HepG2 (cell line): ENCODE results near the gene PROX2. TPM values are rescaled to one million over a fixed set of nuclear protein-coding genes. Genes with fewer than 3 reads are reported as not detected.

Experiments
- AGO2 ChIP-seq: fragments of 200-400 bp; formaldehyde crosslinking; optimal IDR thresholded peaks from 2 replicates; pipeline ENCODE3; 2017; ENCODE audit warnings: mild to moderate bottlenecking, low read depth, low read length, moderate library complexity
- AKNA ChIP-seq: sonication (generic); formaldehyde crosslinking; IDR thresholded peaks from 2 replicates; pipeline ENCODE4 v1.4.0; 2020; ENCODE audit warnings: missing genetic modification reagents, borderline replicate concordance
- CCDC6 ChIP-seq: sonication (generic); formaldehyde crosslinking; IDR thresholded peaks from 2 replicates; pipeline ENCODE4 v1.8.1; 2022; ENCODE audit warnings: mild to moderate bottlenecking, missing genetic modification reagents, moderate library complexity
- DMTF1 ChIP-seq: sonication (generic); formaldehyde crosslinking; IDR thresholded peaks from 2 replicates; pipeline ENCODE4 v1.4.0; 2020; ENCODE audit warnings: mild to moderate bottlenecking, missing genetic modification reagents
- FLYWCH1 ChIP-seq: sonication (generic); formaldehyde crosslinking; IDR thresholded peaks from 2 replicates; pipeline ENCODE4 v1.8.1; 2023; ENCODE audit warnings: mild to moderate bottlenecking, missing genetic modification reagents
- HNF4A ChIP-seq: sonication (generic); formaldehyde crosslinking; IDR thresholded peaks from 2 replicates; pipeline ENCODE4 v1.4.0; 2020; ENCODE audit warnings: missing genetic modification reagents
- NONO ChIP-seq, 2 experiments: fragments of 450-650 bp in 1 of 2; sonication (generic) in 1 of 2; formaldehyde crosslinking in 1 of 2; IDR thresholded peaks in 1 of 2; conservative IDR thresholded peaks in 1 of 2; 2 replicates each; pipeline versions ENCODE4 v1.6.1 to v1.8.0; 2017 to 2022; ENCODE audit warnings: mild to moderate bottlenecking in 1 of 2, missing genetic modification reagents in 1 of 2, moderate library complexity in 1 of 2
- NR2F6 ChIP-seq, 2 experiments: IDR thresholded peaks; 2 replicates each; pipeline ENCODE4 v1.6.1; 2016; ENCODE audit warnings: antibody characterized with exemption in 1 of 2, mild to moderate bottlenecking in 1 of 2
- SRSF4 ChIP-seq: fragments of 200-400 bp; formaldehyde crosslinking; IDR thresholded peaks from one replicate; pipeline ENCODE4 v1.6.1; 2018; ENCODE audit warnings: mild to moderate bottlenecking, low read depth, low read length, moderate library complexity; ENCODE audit not compliant: poor library complexity, severe bottlenecking
- ZBTB40 ChIP-seq, 2 experiments: fragments of 450-650 bp in 1 of 2; sonication (generic) in 1 of 2; formaldehyde crosslinking in 1 of 2; IDR thresholded peaks; 2 replicates each; pipeline versions ENCODE4 v1.6.1 to v1.8.0; 2016 to 2022; ENCODE audit warnings: antibody characterized with exemption in 1 of 2, mild to moderate bottlenecking in 1 of 2, missing genetic modification reagents in 1 of 2
- ZNF782 ChIP-seq: sonication (generic); formaldehyde crosslinking; IDR thresholded peaks from 2 replicates; pipeline ENCODE4 v1.4.0; 2020; ENCODE audit warnings: missing genetic modification reagents, mild to moderate bottlenecking, borderline replicate concordance
- ZNF879 ChIP-seq: sonication (generic); formaldehyde crosslinking; IDR thresholded peaks from 2 replicates; pipeline ENCODE4 v1.8.1; 2023; ENCODE audit warnings: missing genetic modification reagents
- polyA plus RNA-seq, 8 experiments: library from polyadenylated mRNA; depleted of rRNA in 3 of 8; stranded (reverse) in 7 of 8; unstranded in 1 of 8; fragments of >200 nt; fragmentation: Illumina TruSeq in 4 of 8; extraction: Trizol in 4 of 8; gene quantifications; 2 replicates each; pipeline versions ENCODE4 v1.2.1 to v1.2.3, GENCODE V29; 2011 to 2016; ENCODE audit warnings: low read depth in 4 of 8, missing spikeins in 1 of 8, mixed read lengths in 1 of 8; ENCODE audit not compliant: insufficient read depth in 1 of 8
- total RNA-seq, 5 experiments: library from RNA; depleted of rRNA; stranded (reverse); fragments of >200 nt; fragmentation: Illumina TruSeq; extraction: Trizol; gene quantifications; 2 replicates each; pipeline ENCODE4 v1.2.3, GENCODE V29; 2016; ENCODE audit warnings: low read depth in 1 of 5

Gene PROX2
- total and polyA plus RNA-seq, 2 of the 13 experiments (the other 11 are each of a cell fraction or from before 2014, with no cell fraction given): not detected

GRCh38 chr14:74913986-74914573 lies 38.1 kb upstream of the PROX2 start (continued):
- no peak for TF ChIP-seq AKNA (CRISPR knock-in tag)
- no peak for TF ChIP-seq ZNF782 (CRISPR knock-in tag)
- TF ChIP-seq DMTF1 (CRISPR knock-in tag): no peak
- no peak for TF ChIP-seq FLYWCH1 (CRISPR knock-in tag)
- no peak for TF ChIP-seq HNF4A (CRISPR knock-in tag)
- no peak for TF ChIP-seq ZBTB40 (IDR thresholded peaks at IDR 0.05)
- no peak for TF ChIP-seq ZBTB40 (CRISPR knock-in tag; IDR thresholded peaks at IDR 0.05)
- TF ChIP-seq AGO2: no peak
- no peak for TF ChIP-seq NR2F6 (IDR thresholded peaks at IDR 0.05)
- TF ChIP-seq NR2F6 (CRISPR knock-in tag; IDR thresholded peaks at IDR 0.05): no peak
- no peak for TF ChIP-seq SRSF4
- no peak for TF ChIP-seq ZNF879 (CRISPR knock-in tag)
- no peak for TF ChIP-seq NONO (IDR thresholded peaks at IDR 0.05)
- TF ChIP-seq NONO (CRISPR knock-in tag; conservative IDR thresholded peaks at IDR 0.05): no peak
- TF ChIP-seq CCDC6 (CRISPR knock-in tag): no peak
